Left kidney (tissue), 2 donors: ENCODE measurements around the gene LTA4H. TPM values are rescaled to one million over a fixed set of nuclear protein-coding genes. Genes with fewer than 3 reads are reported as not detected.
"Not testable (repeated sequence)": the region's sequence is repeated elsewhere in the genome, so short reads cannot be mapped to it uniquely, and the experiment has no call there.

Experiments
- DNase-seq: peaks from one replicate; pipeline ENCODE4 v3.0.0-alpha.2; 2013
- polyA plus RNA-seq: library from polyadenylated mRNA; unstranded; fragments of 120-200 nt; gene quantifications from one replicate; pipeline ENCODE4 v1.2.1, GENCODE V29; 2013; ENCODE audit not compliant: insufficient read length

Gene LTA4H
- polyA plus RNA-seq, 1 donor, result 146 TPM

GRCh38 chr12:95994476-95994875 is 40.9 kb downstream of the LTA4H start:
- DNase-seq, result no peak

GRCh38 chr12:95993907-95994306 is 41.5 kb downstream of the LTA4H start:
- no peak for DNase-seq

GRCh38 chr12:95990136-95990535 is 45.3 kb downstream of the LTA4H start:
- DNase-seq, result no peak

- no peak for DNase-seq
Observed at GRCh38 chr12:95989504-95990123, 45.8 kb downstream of the LTA4H start.

DNA sequence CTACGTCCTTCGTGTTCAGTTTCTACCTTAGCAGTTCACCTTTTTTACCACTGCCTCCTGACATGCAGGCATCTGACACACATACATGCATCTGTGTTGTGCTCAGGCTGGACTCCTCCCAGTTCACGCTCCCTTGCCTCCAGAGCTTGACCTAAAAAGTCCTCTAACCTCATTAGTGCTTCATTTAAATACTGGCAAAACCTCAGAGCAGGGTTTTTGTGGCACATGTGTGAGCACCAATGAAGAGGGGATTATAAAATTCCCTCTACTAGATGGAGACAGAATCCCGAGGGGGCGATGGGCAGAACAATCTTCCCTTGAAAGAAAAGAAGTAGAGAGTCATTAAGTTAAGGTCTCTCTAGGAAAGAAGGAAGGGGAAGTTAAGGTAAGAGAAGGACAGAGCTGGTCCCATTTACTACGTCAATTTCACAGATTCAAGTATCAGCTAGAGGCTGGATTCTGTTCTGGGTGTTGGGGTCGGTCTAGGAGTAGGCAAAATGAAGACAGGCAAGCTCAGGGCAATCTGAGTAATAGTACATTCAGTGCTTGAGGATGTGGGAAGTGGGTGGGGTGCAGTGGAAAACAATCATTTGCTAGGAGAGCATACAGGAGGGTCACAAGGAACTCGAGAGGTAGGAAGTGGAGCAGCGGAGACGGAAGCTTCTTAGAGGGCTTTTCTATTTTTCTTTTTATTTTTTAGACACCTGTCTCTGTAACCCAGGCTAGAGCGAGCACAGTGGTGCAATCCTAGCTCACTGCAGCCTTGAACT is 46.7 kb downstream of the LTA4H start:
- no peak for DNase-seq

DNA sequence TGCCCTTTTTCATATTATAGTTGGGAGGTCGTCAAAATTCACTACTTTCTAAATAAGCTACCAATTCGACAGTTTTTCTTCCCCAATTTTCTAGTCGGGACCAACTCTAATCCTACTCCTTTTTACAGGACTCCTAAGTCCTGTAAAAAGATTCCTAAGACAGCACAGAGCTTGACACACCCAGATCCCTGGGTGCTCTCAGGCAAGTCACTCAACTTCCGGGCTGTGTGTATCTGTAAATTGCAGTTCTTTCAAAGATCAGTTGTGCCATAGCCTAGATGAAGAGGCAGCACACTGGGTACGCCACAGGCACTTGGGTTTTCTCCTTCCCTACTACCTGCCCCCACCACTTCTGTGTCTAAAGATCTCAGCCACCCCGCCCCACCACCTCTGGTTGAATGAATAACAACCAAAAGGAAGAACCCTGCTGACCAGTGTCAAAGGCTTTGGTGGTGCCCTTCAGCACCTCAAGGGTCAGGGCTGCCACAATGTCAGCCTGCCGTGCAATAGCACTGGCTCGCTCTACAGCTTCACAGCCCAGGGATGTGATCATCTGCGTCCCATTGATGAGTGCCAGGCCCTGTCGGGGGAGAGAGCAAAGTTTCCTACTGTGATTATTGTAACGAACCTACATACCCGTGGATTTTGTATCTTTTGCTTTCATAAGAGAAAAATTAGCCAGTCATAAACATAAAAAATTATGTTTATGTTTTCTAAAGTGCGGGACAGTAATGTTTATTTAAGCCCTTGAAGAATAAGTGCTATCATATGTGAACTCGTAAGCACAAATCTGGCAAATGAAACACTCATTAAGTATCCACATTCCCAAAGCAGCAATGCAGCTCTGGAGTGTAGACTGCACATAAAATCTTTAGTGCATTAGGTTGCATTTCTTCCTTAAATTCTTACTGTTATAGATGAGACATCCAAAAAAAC is 48.5 kb downstream of the LTA4H start:
- DNase-seq, result no peak

DNA sequence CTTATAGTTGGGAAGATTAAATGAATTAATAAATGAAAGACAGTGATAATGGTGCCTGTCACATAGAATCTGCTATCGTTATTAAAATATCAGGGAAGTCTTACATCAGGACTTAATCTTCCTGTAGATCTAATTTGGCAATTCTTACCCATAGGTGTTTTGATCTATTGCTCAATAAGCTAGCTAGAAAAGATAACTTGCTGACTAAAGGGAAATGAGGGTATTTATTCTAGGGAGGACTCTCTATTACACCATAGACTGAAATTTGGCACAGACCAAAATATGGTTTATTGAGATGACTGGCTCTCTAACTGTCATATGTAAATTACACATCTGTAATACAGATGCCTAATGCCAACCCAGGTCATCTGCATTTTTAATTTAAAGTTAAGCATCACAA is 50.7 kb downstream of the LTA4H start:
- no peak for DNase-seq

DNA sequence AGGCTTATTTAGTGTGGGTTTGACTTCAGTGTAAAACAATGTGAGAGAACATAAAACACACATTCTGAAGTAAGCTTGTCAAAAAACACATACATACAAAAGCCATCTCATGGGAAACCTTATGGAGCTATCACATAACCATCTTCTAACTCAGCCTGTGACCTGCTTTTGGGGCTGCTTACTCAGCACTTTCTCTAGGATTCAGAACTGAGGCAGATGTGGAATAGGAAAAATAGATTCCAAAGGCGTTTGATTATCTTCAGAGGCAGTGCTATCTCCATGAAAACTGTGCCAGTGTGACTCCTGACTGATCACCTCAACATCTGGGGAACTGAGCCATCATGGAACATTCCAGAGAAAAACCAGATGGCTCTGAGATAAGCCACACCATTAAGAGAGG is 52.8 kb downstream of the LTA4H start:
- no peak for DNase-seq

DNA sequence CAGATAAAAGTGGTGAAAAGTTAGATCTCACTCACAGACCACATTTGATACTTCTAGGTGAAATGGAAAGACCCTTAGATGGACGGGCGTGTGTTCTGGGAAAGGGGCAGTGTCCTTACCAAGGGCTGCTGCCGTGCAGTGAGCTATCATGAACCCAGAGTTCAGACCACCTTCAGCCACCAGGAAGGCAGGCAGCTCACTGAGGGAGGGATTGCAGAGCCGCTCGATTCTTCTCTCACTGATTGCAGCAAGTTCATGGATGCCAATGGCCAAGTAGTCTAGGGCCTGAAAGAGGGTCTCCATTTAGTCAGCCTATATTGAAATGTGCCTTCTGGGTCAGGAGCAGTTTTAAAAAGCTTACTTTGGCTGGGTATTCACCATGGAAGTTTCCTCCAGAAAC is 55.0 kb downstream of the LTA4H start:
- DNase-seq, result no peak

GRCh38 chr12:95978774-95979173 is 56.6 kb downstream of the LTA4H start:
- DNase-seq, result no peak

DNA sequence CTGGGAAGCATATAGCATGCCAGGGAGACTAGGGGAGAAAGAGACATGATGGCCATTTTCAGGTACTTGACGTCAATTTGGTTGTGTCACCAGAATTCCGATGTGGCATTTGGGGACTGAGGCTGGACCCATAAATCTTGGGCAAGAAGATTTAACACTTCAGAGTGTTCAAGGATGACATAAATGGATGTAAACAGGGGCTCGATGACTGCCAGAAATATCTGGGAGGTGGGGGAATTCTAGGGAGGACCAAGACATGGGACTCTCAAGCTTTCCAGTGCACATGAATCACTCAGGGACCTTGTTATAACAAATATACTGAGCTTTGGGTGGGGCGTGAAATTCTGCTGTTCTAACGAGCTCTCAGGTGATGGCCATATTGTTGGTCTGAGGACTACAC is 57.0 kb downstream of the LTA4H start:
- no peak for DNase-seq

GRCh38 chr12:95977764-95978305 is 57.6 kb downstream of the LTA4H start:
- DNase-seq, result no peak

DNA sequence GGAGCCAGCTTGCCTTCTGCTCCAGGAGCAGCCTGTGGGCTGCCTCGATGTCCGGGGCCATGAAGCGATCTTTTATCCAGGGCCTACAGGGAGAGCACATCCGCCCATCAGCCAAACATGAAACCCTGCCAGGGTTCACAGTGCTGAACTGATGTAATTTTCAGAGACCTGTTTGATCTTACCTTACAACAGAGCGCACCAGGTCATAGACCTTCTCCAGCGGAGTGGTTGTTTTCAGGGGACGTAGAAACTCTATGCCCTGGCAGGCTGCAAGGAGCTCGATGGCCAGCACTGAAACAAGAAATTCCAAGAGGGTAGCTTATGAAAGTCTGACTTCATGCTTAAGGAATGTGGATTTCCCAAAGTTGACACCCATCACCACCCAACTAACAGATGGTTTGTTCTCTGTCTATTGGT is 59.0 kb downstream of the LTA4H start:
- no peak for DNase-seq

GRCh38 chr12:95975491-95975890 is 59.9 kb downstream of the LTA4H start:
- no peak for DNase-seq

- no peak for DNase-seq
Observed at GRCh38 chr12:95974358-95974757, 61.0 kb downstream of the LTA4H start.

DNA sequence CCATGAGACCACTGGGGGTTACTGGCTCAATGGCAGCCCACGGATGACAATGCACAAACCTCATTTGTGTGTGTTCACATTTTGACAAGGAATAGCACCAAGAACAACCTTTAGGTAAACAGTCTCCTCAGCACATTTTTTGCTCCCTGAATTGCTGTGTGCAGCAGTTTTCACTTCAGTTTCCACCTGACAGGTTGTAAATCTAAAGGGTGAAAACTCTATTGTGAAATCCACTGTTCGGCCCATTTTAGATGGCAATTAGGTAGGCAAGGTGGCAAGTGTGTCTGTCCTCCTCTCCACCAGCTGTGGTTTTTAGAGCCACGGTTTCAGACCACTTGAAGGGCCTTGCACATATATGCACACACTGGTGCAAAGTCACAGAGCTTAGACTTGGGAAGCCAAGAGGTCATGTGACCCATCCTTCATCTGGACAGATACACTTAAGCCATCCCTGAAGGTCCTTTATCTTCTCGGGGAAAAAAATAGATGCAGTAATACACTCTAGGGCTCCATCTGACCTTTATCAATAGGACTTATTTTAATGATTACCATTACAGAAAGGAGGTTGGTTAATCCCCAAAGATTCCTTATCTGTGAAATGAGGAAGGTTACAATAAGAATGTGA is 62.4 kb downstream of the LTA4H start:
- DNase-seq, result no peak

- no peak for DNase-seq
Observed at GRCh38 chr12:95970905-95971304, 64.5 kb downstream of the LTA4H start.

- not testable (repeated sequence) for DNase-seq
Observed at GRCh38 chr12:95969116-95969515, 66.3 kb downstream of the LTA4H start.

DNA sequence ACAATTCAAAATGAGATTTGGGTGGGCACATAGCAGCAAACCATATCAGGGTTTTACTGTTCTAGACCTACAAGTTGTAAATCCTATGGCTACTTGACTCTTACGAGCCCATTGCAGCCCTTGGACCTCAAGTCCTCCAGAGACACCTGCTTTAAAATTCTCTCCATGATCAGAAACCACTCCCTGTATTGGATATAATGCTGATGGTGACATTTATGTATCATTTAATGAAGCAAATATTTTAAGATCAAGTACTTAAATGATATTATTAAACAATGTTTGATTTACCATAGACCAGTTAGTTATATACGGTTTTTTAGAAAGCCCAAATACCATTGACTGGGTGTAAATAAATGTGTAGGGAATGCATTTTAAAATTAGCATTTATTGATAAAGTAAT is 68.1 kb downstream of the LTA4H start:
- no peak for DNase-seq

DNA sequence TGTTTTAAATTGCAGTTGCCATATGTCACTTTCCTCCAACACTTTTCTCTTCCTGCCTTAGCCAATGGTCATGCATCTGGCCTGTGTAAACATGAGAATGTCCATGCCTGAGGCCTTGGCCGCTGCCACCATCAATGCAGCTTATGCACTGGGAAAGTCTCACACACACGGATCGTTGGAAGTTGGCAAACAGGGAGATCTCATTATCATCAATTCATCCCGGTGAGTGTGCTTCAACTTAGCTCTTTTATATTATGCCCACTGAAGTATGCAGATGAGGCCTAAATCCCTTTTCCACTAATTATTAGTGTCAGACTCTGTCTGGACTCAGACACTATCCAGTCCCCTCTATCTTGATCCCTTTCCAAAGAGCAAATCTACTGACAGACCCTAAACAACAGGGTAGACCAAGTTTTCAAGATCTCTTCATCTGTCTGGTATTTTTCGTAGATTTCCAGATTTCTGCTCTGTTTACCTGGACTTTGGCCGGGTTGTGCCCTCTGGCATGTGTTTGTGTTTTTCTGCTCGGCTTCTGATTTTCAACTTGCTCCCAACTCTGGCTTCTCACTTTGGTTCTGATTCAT is 69.0 kb downstream of the LTA4H start:
- DNase-seq, result no peak

DNA sequence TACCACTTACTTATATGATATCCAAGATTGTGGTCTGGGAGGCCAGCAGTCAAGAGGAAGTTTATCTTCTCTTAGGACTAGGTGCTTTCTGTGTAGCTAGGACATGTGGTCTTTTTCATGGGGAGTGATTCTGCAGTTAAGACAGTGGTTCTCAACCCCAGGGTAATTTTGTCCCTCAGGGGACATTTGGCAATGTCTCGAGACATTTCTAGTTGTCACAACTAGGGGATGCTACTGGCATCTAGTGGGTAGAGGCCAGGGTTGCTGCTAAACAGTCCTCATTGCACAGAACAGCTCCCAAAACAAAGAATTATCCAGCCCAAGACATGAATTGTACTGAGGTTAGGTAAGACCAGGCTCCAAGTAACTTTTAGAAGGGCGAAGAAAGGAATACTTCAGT is 72.3 kb downstream of the LTA4H start:
- no peak for DNase-seq

GRCh38 chr12:95962222-95962621 is 73.2 kb downstream of the LTA4H start:
- DNase-seq, result no peak
